Adrenal gland (tissue), 12 donors: ENCODE results near the gene PLEKHA5. TPM values are rescaled to one million over a fixed set of nuclear protein-coding genes. Genes with fewer than 3 reads are reported as not detected.

ENCODE experiments used
- DNase-seq, 7 donors: peaks; one replicate each; pipeline ENCODE4 v3.0.0-alpha.2; 2019 to 2020
- H3K27ac ChIP-seq, 5 donors: fragments of 200-600 bp; sonication (generic) in 4 of 5; 1 replicate in 3 of 5; 2 replicates in 2 of 5; pipeline versions ENCODE4 v1.5.1 to v1.8.0; 2016 to 2020; ENCODE audit warnings: mild to moderate bottlenecking in 1 of 5
- H3K27me3 ChIP-seq: fragments of 200-600 bp; 2 replicates; pipeline ENCODE4 v1.8.0; 2021
- H3K36me3 ChIP-seq, 2 donors: fragments of 200-600 bp; replicated peaks in 1 of 2; 1 replicate in 1 of 2; 2 replicates in 1 of 2; pipeline versions ENCODE4 v1.5.1 to v1.8.0; 2018 to 2022
- H3K4me1 ChIP-seq, 2 donors: fragments of 200-600 bp; replicated peaks in 1 of 2; 1 replicate in 1 of 2; 2 replicates in 1 of 2; pipeline versions ENCODE4 v1.5.1 to v1.8.0; 2018 to 2021
- H3K4me3 ChIP-seq, 4 donors: fragments of 200-600 bp; sonication (generic) in 3 of 4; one replicate each; pipeline ENCODE4 v1.5.1; 2016 to 2018
- H3K9me3 ChIP-seq, 3 donors: fragments of 200-600 bp; sonication (generic) in 1 of 3; replicated peaks in 1 of 3; 1 replicate in 2 of 3; 2 replicates in 1 of 3; pipeline versions ENCODE4 v1.5.1 to v1.8.0; 2016 to 2021
- POLR2A ChIP-seq, 2 donors: fragments of 450-650 bp; IDR thresholded peaks; one replicate each; pipeline ENCODE4 v1.6.1; 2017; ENCODE audit warnings: antibody characterized with exemption in 2 of 2, mild to moderate bottlenecking in 2 of 2, moderate library complexity in 1 of 2
- WGBS, 4 donors: extraction: QIAGEN DNeasy Blood & Tissue Kit in 2 of 4; methylation state at CpG; one replicate each; pipeline versions ENCODE4 v1.1.5 to v1.1.7; 2013 to 2017; 5-methylcytosine and 5-hydroxymethylcytosine counted together
- intact Hi-C, 2 donors: fragments of 100-400 bp; cut with DNase I; formaldehyde crosslinking; loops; one replicate each; pipeline versions ENCODE4 v1.14.1 to v1.15.0; 2022 to 2023
- polyA plus RNA-seq, 3 donors: library from polyadenylated mRNA; stranded (reverse); fragments of 200-250 nt in 2 of 3; fragments of 350-450 nt in 1 of 3; fragmentation: Illumina TruSeq in 1 of 3; extraction: RNeasy Lipid Tissue Mini Kit (QIAGEN cat#74804) in 1 of 3; gene quantifications; one replicate each; pipeline ENCODE4 v1.2.3, GENCODE V29; 2013 to 2014
- total RNA-seq, 9 donors: library from RNA; depleted of rRNA in 4 of 9; stranded (reverse); fragments of >200 nt in 4 of 9; fragments of 120-200 nt in 1 of 9; fragmentation: NEBNext Ultra II Directional in 1 of 9; extraction: Animal tissue kit (Norgen Biotek cat#: 25700) in 1 of 9; gene quantifications; one replicate each; pipeline versions ENCODE4 v1.1.0 to v1.2.4, GENCODE V29; 2013 to 2023
- TF ChIP-seq, protein P1 (sequence below), 6 experiments: fragments of 450-650 bp in 4 of 6; fragments of 200-600 bp in 2 of 6; sonication (generic) in 1 of 6; IDR thresholded peaks; 1 replicate in 5 of 6; 2 replicates in 1 of 6; pipeline versions ENCODE4 v1.5.1 to v1.8.0; 2016 to 2021; ENCODE audit warnings: antibody characterized with exemption in 6 of 6, mild to moderate bottlenecking in 2 of 6, moderate library complexity in 1 of 6
- donor health status: healthy with polysubstance abuse.
- donor health status: Bipolar disorder and iron deficiency.
- donor health status: DM: yes; HTN: yes; CAD: no.
- donor health status: DM: no; HTN: no; CAD: no.
- donor health status: DM: no; HTN: no; CAD: no.
- donor health status: DM: yes; HTN: yes; CAD: no.

The PLEKHA5 gene
- total and polyA plus RNA-seq, 12 donors: 26.1 to 165 (median 95.7) TPM

DNA sequence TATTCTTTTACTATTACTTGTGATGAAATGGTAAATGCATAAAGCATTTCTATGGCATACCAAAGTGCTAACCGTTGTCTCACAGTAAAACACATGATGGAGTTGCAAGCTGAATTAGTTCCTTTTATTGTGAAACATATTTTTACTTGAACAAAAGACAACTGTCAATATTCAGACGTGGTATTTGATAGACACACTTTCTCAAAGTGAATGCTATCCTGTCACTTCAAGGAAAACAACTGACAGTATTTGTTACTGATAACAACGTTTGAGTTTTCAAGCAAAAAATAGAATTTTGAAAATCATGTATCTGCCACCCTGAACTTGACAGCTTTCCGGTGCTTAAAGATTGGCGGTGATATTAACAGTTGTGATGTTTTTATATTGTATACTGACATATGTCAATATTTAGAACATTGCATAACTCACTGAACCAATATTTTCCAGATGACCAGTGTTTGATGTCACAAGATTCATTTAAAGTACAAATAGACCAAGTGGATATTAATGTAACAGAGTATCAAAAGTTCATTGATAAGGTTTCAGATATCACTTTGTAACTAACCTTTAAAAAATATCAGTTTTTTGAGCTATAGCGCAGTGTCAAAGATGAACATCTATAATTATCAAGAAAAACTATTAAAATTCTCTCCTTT lies 156.4 kb downstream of the PLEKHA5 start:
- Histone ChIP-seq H3K9me3 (no peaks in the 10 kb centered on the region), H3K36me3 (peaks cover 0 to 11% of the 10 kb centered on the region in 2 donors), H3K27me3 (no peaks in the 10 kb centered on the region), H3K4me3 (no peak overlapping the region), H3K27ac (no peak overlapping the region), H3K4me1 (peaks cover 0 to 16% of the 10 kb centered on the region in 2 donors)
- 51 to 71% (median 54%) methylated on average over 6 of the region's 6 CpGs for WGBS, 4 donors
- TF ChIP-seq, protein P1, sequence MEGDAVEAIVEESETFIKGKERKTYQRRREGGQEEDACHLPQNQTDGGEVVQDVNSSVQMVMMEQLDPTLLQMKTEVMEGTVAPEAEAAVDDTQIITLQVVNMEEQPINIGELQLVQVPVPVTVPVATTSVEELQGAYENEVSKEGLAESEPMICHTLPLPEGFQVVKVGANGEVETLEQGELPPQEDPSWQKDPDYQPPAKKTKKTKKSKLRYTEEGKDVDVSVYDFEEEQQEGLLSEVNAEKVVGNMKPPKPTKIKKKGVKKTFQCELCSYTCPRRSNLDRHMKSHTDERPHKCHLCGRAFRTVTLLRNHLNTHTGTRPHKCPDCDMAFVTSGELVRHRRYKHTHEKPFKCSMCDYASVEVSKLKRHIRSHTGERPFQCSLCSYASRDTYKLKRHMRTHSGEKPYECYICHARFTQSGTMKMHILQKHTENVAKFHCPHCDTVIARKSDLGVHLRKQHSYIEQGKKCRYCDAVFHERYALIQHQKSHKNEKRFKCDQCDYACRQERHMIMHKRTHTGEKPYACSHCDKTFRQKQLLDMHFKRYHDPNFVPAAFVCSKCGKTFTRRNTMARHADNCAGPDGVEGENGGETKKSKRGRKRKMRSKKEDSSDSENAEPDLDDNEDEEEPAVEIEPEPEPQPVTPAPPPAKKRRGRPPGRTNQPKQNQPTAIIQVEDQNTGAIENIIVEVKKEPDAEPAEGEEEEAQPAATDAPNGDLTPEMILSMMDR (IDR thresholded peaks at IDR 0.05): no peak
- TF ChIP-seq POLR2A (IDR thresholded peaks at IDR 0.05): no peak
- intact Hi-C loops: no loop called here
- DNase-seq: no peak

DNA sequence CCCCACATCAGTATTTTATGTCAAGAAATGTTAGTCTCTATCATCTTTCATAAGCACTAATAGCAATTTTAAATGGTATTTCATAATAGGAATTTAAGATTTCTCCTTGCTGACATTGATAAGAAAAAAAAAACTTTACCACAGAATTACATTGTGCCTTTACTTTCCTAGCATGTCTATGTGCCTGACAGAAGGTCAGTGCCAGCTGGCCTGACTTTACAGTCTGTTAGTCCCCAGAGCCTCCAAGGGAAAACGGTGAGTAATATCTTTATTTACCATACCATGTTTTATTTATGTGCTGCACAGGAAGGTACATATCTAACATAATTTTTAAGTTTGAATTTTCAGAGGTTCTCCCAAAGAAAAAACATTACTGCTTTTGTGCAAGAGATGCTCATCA lies 157.8 kb downstream of the PLEKHA5 start:
- no peak overlapping the region for H3K4me3 ChIP-seq
- H3K4me1 ChIP-seq: peaks cover 0 to 16% of the 10 kb centered on the region in 2 donors
- intact Hi-C loops: no loop called here
- 44 to 58% (median 51%) methylated on average over 1 of the region's 1 CpG for WGBS, 4 donors
- no peak for DNase-seq
- no peaks in the 10 kb centered on the region for H3K9me3 ChIP-seq
- H3K27ac ChIP-seq: no peak overlapping the region
- H3K36me3 ChIP-seq: peaks cover 0 to 11% of the 10 kb centered on the region in 2 donors
- no peaks in the 10 kb centered on the region for H3K27me3 ChIP-seq
- TF ChIP-seq POLR2A (IDR thresholded peaks at IDR 0.05): no peak
- TF ChIP-seq, protein P1 (IDR thresholded peaks at IDR 0.05): no peak

DNA sequence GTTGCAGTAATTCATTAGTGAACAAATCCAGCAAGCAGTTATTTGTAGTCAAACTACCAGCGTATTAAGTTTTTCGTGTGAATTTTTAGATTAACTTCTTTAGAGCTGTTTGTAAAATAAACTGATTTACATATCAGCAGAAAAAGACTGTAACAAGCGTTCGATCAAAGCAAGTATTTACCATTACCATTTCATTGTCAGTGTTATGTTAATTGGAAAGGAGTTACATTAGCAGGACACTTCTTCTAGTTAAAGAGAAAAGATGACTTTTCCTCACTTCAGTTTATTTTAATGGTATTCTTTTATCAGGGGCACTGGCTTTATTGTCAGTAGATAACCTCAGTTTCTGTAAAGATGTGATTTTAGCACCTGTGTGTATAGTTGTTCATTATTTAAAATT lies 158.6 kb downstream of the PLEKHA5 start:
- H3K36me3 ChIP-seq: peaks cover 0 to 11% of the 10 kb centered on the region in 2 donors
- no peak for DNase-seq
- WGBS, 4 donors: 89 to 93% (median 90%) methylated on average over 4 of the region's 4 CpGs
- TF ChIP-seq, protein P1 (IDR thresholded peaks at IDR 0.05): no peak
- TF ChIP-seq POLR2A (IDR thresholded peaks at IDR 0.05): no peak
- H3K9me3 ChIP-seq: no peaks in the 10 kb centered on the region
- H3K27ac ChIP-seq: no peak overlapping the region
- intact Hi-C loops: no loop called here
- peaks cover 0 to 16% of the 10 kb centered on the region in 2 donors for H3K4me1 ChIP-seq
- no peaks in the 10 kb centered on the region for H3K27me3 ChIP-seq
- no peak overlapping the region for H3K4me3 ChIP-seq

DNA sequence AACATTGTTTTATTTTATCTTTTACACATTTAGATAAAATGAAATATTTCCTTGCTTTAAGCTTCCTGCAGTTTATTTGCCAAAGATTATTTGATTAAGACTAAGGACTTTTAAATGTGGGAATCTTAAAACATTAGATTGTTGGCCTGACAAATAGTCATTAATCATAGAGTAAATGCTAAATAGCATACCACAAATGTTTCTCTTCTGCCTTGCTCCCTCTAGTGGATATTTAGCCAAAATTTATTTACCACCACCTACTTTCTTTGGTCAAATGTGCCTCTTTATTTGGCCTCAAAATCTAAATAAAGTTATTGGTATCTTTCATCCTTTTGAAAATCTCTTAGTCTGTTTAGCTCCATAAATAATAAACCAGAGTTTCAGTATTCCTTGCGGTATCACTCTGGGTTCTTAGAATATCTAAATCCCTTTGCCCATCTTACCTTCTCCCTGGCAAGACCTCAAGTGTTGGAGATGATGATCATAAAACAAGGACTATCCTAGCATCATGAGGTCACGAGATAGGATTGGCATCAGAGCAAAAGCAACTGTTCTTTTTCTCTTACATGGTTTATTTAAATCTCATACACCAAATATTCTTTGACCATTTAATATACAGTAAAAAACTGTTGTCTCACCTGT lies 159.2 kb downstream of the PLEKHA5 start:
- Histone ChIP-seq H3K36me3 (peaks cover 0 to 5% of the 10 kb centered on the region in 2 donors), H3K27me3 (no peaks in the 10 kb centered on the region), H3K9me3 (no peaks in the 10 kb centered on the region), H3K27ac (no peak overlapping the region), H3K4me1 (peaks cover 0 to 16% of the 10 kb centered on the region in 2 donors), H3K4me3 (no peak overlapping the region)
- 55 to 64% (median 61%) methylated on average over 2 of the region's 2 CpGs for WGBS, 4 donors
- TF ChIP-seq, protein P1 (IDR thresholded peaks at IDR 0.05): peak; percentile 53 to 80 (median 66)
- TF ChIP-seq POLR2A (IDR thresholded peaks at IDR 0.05): no peak
- DNase-seq: no peak
- intact Hi-C loops: no loop called here
